K562 (cell line): ENCODE results near the gene SYNRG.

Experiments
- CHD2 ChIP-seq: IDR thresholded peaks from 2 replicates; pipeline ENCODE4 v1.6.1; 2011; ENCODE audit warnings: low read depth, low read length
- ESRRA ChIP-seq: fragments of 450-650 bp; IDR thresholded peaks from 2 replicates; pipeline ENCODE4 v1.6.1; 2014; ENCODE audit warnings: low read depth, mild to moderate bottlenecking, moderate library complexity, borderline replicate concordance
- ETV6 ChIP-seq, 3 experiments: fragments of 150-350 bp in 1 of 3; sonication (generic) in 1 of 3; formaldehyde crosslinking in 1 of 3; IDR thresholded peaks; 2 replicates each; pipeline versions ENCODE4 v1.6.1 to v1.8.0; 2014 to 2022; ENCODE audit warnings: borderline replicate concordance in 2 of 3, low read depth in 2 of 3, antibody characterized with exemption in 1 of 3, low read length in 1 of 3, mild to moderate bottlenecking in 1 of 3, missing genetic modification reagents in 1 of 3
- NONO ChIP-seq, 2 experiments: fragments of 200-400 bp in 1 of 2; fragments of 450-650 bp in 1 of 2; formaldehyde crosslinking in 1 of 2; IDR thresholded peaks; 2 replicates each; pipeline ENCODE4 v1.6.1; 2017; ENCODE audit warnings: low read depth in 2 of 2, mild to moderate bottlenecking in 2 of 2, moderate library complexity in 2 of 2, low read length in 1 of 2
- TAF1 ChIP-seq: IDR thresholded peaks from 2 replicates; pipeline ENCODE4 v1.6.1; 2011; ENCODE audit warnings: mild to moderate bottlenecking, low read length, moderate library complexity; ENCODE audit not compliant: insufficient read depth, control insufficient read depth, severe bottlenecking; ENCODE audit errors: extremely low read depth
- TRIM24 ChIP-seq, 2 experiments: fragments of 450-650 bp; IDR thresholded peaks; 2 replicates each; pipeline ENCODE4 v1.6.1; 2016

- TF ChIP-seq NONO (IDR thresholded peaks at IDR 0.05; ENCODE audit: low read depth in 2 of 2, low read length in 1 of 2), result no peak
- TF ChIP-seq TRIM24 (IDR thresholded peaks at IDR 0.05), result no peak
- no peak for TF ChIP-seq ESRRA
- TF ChIP-seq TAF1, result no peak
- no peak; the same call in 1 of the 2 replicates for TF ChIP-seq CHD2
- no peak for TF ChIP-seq ETV6 (IDR thresholded peaks at IDR 0.05; ENCODE audit: borderline replicate concordance in 1 of 2, low read depth in 2 of 2, low read length in 1 of 2)
- no peak for TF ChIP-seq ETV6 (CRISPR knock-in tag; IDR thresholded peaks at IDR 0.05; ENCODE audit: borderline replicate concordance)
Measured at GRCh38 chr17:37488607-37489196, 120.5 kb downstream of the SYNRG start.
